OCI-LY3 (cell line): Measurements from ENCODE around the gene CPM.

Experiments
- H2AFZ ChIP-seq: fragments of 200-600, 300-600 bp; shearing (Covaris generic); 2 replicates; pipeline ENCODE4 v1.6.0; 2014; ENCODE audit warnings: antibody characterized with exemption, low read depth, low read length
- H3K27ac ChIP-seq: fragments of 200-600, 300-600 bp; sonication (generic); 2 replicates; pipeline ENCODE4 v1.5.1; 2014; ENCODE audit warnings: mild to moderate bottlenecking, low read length, moderate library complexity, mixed read lengths
- H3K27me3 ChIP-seq: fragments of 200-600, 300-600 bp; sonication (generic); 2 replicates; pipeline ENCODE4 v1.6.1; 2014; ENCODE audit warnings: low read depth, low read length, mixed read lengths
- H3K36me3 ChIP-seq: fragments of 200-600, 300-600 bp; sonication (generic); replicated peaks from 2 replicates; pipeline ENCODE3; 2014; ENCODE audit warnings: low read depth, low read length, mixed read lengths
- H3K4me1 ChIP-seq: fragments of 300-600, 200-600 bp; sonication (generic); 2 replicates; pipeline ENCODE4 v1.6.1; 2014; ENCODE audit warnings: low read length, mixed read lengths
- H3K4me2 ChIP-seq: fragments of 200-600, 300-600 bp; sonication (generic); 2 replicates; pipeline ENCODE4 v1.6.1; 2014; ENCODE audit warnings: low read length, mixed read lengths
- H3K4me3 ChIP-seq: fragments of 300-600, 200-600 bp; sonication (generic); 2 replicates; pipeline ENCODE4 v1.5.1; 2014; ENCODE audit warnings: antibody characterized with exemption, mild to moderate bottlenecking, low read length, moderate library complexity
- H3K79me2 ChIP-seq: fragments of 300-600, 200-600 bp; shearing (Covaris generic); 2 replicates; pipeline ENCODE4 v1.6.1; 2014; ENCODE audit warnings: mild to moderate bottlenecking, low read length, mixed read lengths
- H3K9ac ChIP-seq: fragments of 300-600, 200-600 bp; shearing (Covaris generic); 2 replicates; pipeline ENCODE4 v1.6.0; 2014; ENCODE audit warnings: mild to moderate bottlenecking, low read length, moderate library complexity
- H3K9me3 ChIP-seq: fragments of 200-600, 300-600 bp; shearing (Covaris generic); 2 replicates; pipeline ENCODE4 v1.6.1; 2014; ENCODE audit warnings: low read length, mixed read lengths; ENCODE audit not compliant: insufficient read depth
- H4K20me1 ChIP-seq: fragments of 200-600, 300-600 bp; sonication (generic); 2 replicates; pipeline ENCODE4 v1.6.1; 2016; ENCODE audit warnings: low read length, mixed read lengths; ENCODE audit not compliant: insufficient read depth
- CTCF ChIP-seq: fragments of 200-600, 300-600 bp; sonication (generic); IDR thresholded peaks from 2 replicates; pipeline ENCODE4 v1.5.1; 2014; ENCODE audit warnings: antibody characterized with exemption, low read length, low read depth
- EZH2phosphoT487 ChIP-seq: fragments of 200-600 bp; shearing (Covaris generic); IDR thresholded peaks from 2 replicates; pipeline ENCODE4 v1.6.1; 2018; ENCODE audit warnings: antibody characterized with exemption, mixed run types, low read depth

The CPM gene

GRCh38 chr12:68901551-68901950, 31.4 kb downstream of the CPM start:
- Histone ChIP-seq H4K20me1 (no peaks in the 10 kb centered on the region), H2AFZ (no peak overlapping the region), H3K27ac (no peak overlapping the region), H3K36me3 (no peaks in the 10 kb centered on the region), H3K9me3 (no peaks in the 10 kb centered on the region), H3K4me3 (no peak overlapping the region), H3K9ac (no peak overlapping the region), H3K79me2 (no peaks in the 10 kb centered on the region), H3K4me2 (no peak overlapping the region), H3K4me1 (peaks cover 16% of the 10 kb centered on the region), H3K27me3 (no peaks in the 10 kb centered on the region)
- TF ChIP-seq CTCF (no peak), EZH2phosphoT487 (no peak)

GRCh38 chr12:68901145-68901544, 31.8 kb downstream of the CPM start:
- Histone ChIP-seq H3K9ac (no peak overlapping the region), H3K4me1 (peaks cover 20% of the 10 kb centered on the region), H2AFZ (no peak overlapping the region), H4K20me1 (no peaks in the 10 kb centered on the region), H3K4me2 (no peak overlapping the region), H3K27me3 (no peaks in the 10 kb centered on the region), H3K79me2 (no peaks in the 10 kb centered on the region), H3K27ac (no peak overlapping the region), H3K4me3 (no peak overlapping the region), H3K9me3 (no peaks in the 10 kb centered on the region), H3K36me3 (no peaks in the 10 kb centered on the region)
- TF ChIP-seq EZH2phosphoT487, result no peak
- no peak for TF ChIP-seq CTCF

GRCh38 chr12:68900241-68900640, 32.7 kb downstream of the CPM start:
- Histone ChIP-seq H3K9ac (no peak overlapping the region), H4K20me1 (no peaks in the 10 kb centered on the region), H3K4me2 (no peak overlapping the region), H3K4me1 (peaks cover 20% of the 10 kb centered on the region), H2AFZ (no peak overlapping the region), H3K4me3 (no peak overlapping the region), H3K27ac (no peak overlapping the region), H3K79me2 (no peaks in the 10 kb centered on the region), H3K9me3 (no peaks in the 10 kb centered on the region), H3K27me3 (no peaks in the 10 kb centered on the region), H3K36me3 (no peaks in the 10 kb centered on the region)
- TF ChIP-seq CTCF (no peak), EZH2phosphoT487 (no peak)

DNA sequence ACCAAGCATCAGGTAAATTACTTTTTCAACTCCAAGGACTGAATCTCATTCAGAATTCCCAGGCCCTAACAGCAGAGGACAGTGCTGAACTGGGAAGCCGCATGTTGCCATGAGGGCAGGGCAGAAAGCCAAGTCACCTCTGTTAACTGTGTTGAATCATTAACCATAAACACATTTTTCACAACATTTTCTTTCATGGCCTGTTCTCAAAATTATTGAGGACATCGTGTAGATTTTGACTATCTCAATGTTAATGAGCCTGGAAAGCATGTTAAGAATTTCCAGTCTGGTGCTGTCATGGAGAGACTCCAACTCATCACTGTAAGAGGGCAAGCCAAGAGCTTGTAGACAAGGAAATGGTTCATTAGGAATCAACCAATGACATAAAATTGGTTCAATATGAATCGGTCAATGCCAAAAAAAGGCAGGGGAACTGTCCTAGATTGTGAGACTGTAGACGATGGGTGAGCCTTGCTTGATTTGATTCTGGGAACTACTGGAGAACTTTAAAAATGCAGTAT, 33.7 kb downstream of the CPM start:
- H2AFZ ChIP-seq, result no peak overlapping the region

More for the DNA sequence above, 33.7 kb downstream of the CPM start:
- no peaks in the 10 kb centered on the region for H3K27me3 ChIP-seq
- H3K36me3 ChIP-seq, result no peaks in the 10 kb centered on the region
- no peaks in the 10 kb centered on the region for H3K9me3 ChIP-seq
- no peak overlapping the region for H3K4me2 ChIP-seq
- H3K79me2 ChIP-seq, result no peaks in the 10 kb centered on the region
- H4K20me1 ChIP-seq, result no peaks in the 10 kb centered on the region
- peaks cover 15% of the 10 kb centered on the region for H3K4me1 ChIP-seq
- no peak overlapping the region for H3K4me3 ChIP-seq
- TF ChIP-seq EZH2phosphoT487 (no peak), CTCF (0 out of 2 replicates have a peak, but pooled peaks have one; percentile 6)
- H3K9ac ChIP-seq, result no peak overlapping the region
- no peak overlapping the region for H3K27ac ChIP-seq
